HCT116 (cell line): ENCODE data around the gene GPR155. TPM values are rescaled to one million over a fixed set of nuclear protein-coding genes. Genes with fewer than 3 reads are reported as not detected.

Experiments
- ATAC-seq: fragments of 200-7000 bp; cut with Tn5 transposase; 2 replicates; pipeline ENCODE4 v1.9.1; 2020; ENCODE audit warnings: mild to moderate bottlenecking, moderate library complexity
- BruUV-seq: library from RNA; stranded (reverse); fragments of 400-500 nt; replicated peaks from 2 replicates; lab custom pipeline; 2021; lab: Mats Ljungman, UMichigan
- CTCF ChIA-PET: fragments of 300-600 bp; sonication (Branson Sonifier 250); formaldehyde crosslinking; loops from one replicate; lab custom pipeline; 2021; ENCODE audit warnings: antibody characterized with exemption; lab: Charles Lee
- POLR2A ChIA-PET: fragments of 300-600, 350-600 bp; sonication (Branson Sonifier 250); formaldehyde crosslinking; loops from one replicate; lab custom pipeline; 2021; ENCODE audit warnings: antibody characterized with exemption; lab: Charles Lee
- RAD21 ChIA-PET, 2 experiments: fragments of 300-600 bp; sonication (Branson Sonifier 250); formaldehyde crosslinking; loops; one replicate each; lab custom pipeline; 2023; ENCODE audit warnings: low total read pairs in 2 of 2; ENCODE audit not compliant: uncharacterized antibody in 2 of 2, unreplicated experiment in 2 of 2, low non-redundant PET in 1 of 2; lab: Charles Lee
- DNase-seq: peaks from one replicate; pipeline ENCODE4 v3.0.0-alpha.2; 2010; ENCODE audit warnings: low read depth, low spot score
- H2AFZ ChIP-seq: fragments of 200-600 bp; shearing (Covaris generic), sonication (generic); 2 replicates; pipeline ENCODE4 v1.6.1; 2017; ENCODE audit warnings: low read depth, mixed run types, mixed read lengths, antibody characterized with exemption, low read length; ENCODE audit not compliant: poor library complexity, severe bottlenecking
- H3K27ac ChIP-seq: 2 replicates; pipeline ENCODE4 v1.5.1; 2012; ENCODE audit warnings: low read depth, low read length
- H3K27me3 ChIP-seq: fragments of 200-600 bp; sonication (generic); 2 replicates; pipeline ENCODE4 v1.6.1; 2016; ENCODE audit warnings: mixed run types, low read length, mixed read lengths; ENCODE audit not compliant: insufficient read depth
- H3K36me3 ChIP-seq, 2 experiments: fragments of 200-500 bp in 1 of 2; fragments of 200-600 bp in 1 of 2; sonication (Bioruptor generic) in 1 of 2; sonication (generic) in 1 of 2; 2 replicates each; pipeline versions ENCODE4 v1.5.1 to v1.6.1; 2014 to 2016; ENCODE audit warnings: low read length in 2 of 2, inconsistent platforms in 1 of 2, mixed read lengths in 1 of 2, mixed run types in 1 of 2; ENCODE audit not compliant: insufficient read depth in 2 of 2, control insufficient read depth in 1 of 2
- H3K4me1 ChIP-seq, 2 experiments: fragments of 200-600 bp in 1 of 2; sonication (generic) in 1 of 2; 2 replicates each; pipeline versions ENCODE4 v1.5.1 to v1.6.1; 2012 to 2017; ENCODE audit warnings: low read length in 2 of 2, inconsistent platforms in 1 of 2, mild to moderate bottlenecking in 1 of 2, mixed read lengths in 1 of 2, mixed run types in 1 of 2, moderate library complexity in 1 of 2; ENCODE audit not compliant: insufficient read depth in 2 of 2, control insufficient read depth in 1 of 2
- H3K4me2 ChIP-seq: fragments of 200-600 bp; sonication (generic); 2 replicates; pipeline ENCODE4 v1.6.1; 2017; ENCODE audit warnings: mixed run types, low read length, mixed read lengths
- H3K4me3 ChIP-seq, 2 experiments: fragments of 200-600 bp in 1 of 2; sonication (generic) in 1 of 2; replicated peaks in 1 of 2; 2 replicates each; pipeline ENCODE4 v1.5.1; 2011 to 2016; ENCODE audit warnings: low read length in 2 of 2, control low read depth in 1 of 2, low read depth in 1 of 2, mild to moderate bottlenecking in 1 of 2, mixed read lengths in 1 of 2, mixed run types in 1 of 2
- H3K79me2 ChIP-seq: fragments of 200-600 bp; sonication (generic); 2 replicates; pipeline ENCODE4 v1.6.1; 2017; ENCODE audit warnings: mild to moderate bottlenecking, mixed run types, low read length, moderate library complexity, mixed read lengths; ENCODE audit not compliant: insufficient read depth
- H3K9ac ChIP-seq: fragments of 200-600 bp; sonication (generic); 2 replicates; pipeline ENCODE4 v1.6.1; 2016; ENCODE audit warnings: low read length, mixed read lengths
- H3K9me2 ChIP-seq: fragments of 200-600 bp; sonication (generic), shearing (Covaris generic); 2 replicates; pipeline ENCODE4 v1.6.1; 2017; ENCODE audit warnings: mixed run types, mild to moderate bottlenecking, moderate library complexity; ENCODE audit not compliant: insufficient read depth
- H3K9me3 ChIP-seq, 2 experiments: fragments of 200-500 bp in 1 of 2; fragments of 200-600 bp in 1 of 2; sonication (Bioruptor generic) in 1 of 2; sonication (generic) in 1 of 2; 2 replicates each; pipeline ENCODE4 v1.6.1; 2014 to 2017; ENCODE audit warnings: low read length in 2 of 2, mixed read lengths in 2 of 2, inconsistent platforms in 1 of 2, low read depth in 1 of 2, mild to moderate bottlenecking in 1 of 2, mixed run types in 1 of 2, moderate library complexity in 1 of 2; ENCODE audit not compliant: control insufficient read depth in 1 of 2, insufficient read depth in 1 of 2
- H4K20me1 ChIP-seq: fragments of 200-600 bp; sonication (generic), shearing (Covaris generic); 2 replicates; pipeline ENCODE4 v1.6.1; 2017; ENCODE audit warnings: mixed run types, mild to moderate bottlenecking, moderate library complexity; ENCODE audit not compliant: insufficient read depth
- CEBPB ChIP-seq: IDR thresholded peaks from 2 replicates; pipeline ENCODE4 v1.6.1; 2012; ENCODE audit warnings: low read depth
- EGR1 ChIP-seq: IDR thresholded peaks from 2 replicates; pipeline ENCODE4 v1.6.1; 2012; ENCODE audit warnings: low read depth
- ELF1 ChIP-seq: IDR thresholded peaks from 2 replicates; pipeline ENCODE4 v1.6.1; 2012; ENCODE audit warnings: low read depth, borderline replicate concordance
- EZH2 ChIP-seq: fragments of 200-600 bp; sonication (generic); IDR thresholded peaks from 2 replicates; pipeline ENCODE4 v1.6.1; 2017; ENCODE audit warnings: antibody characterized with exemption, mixed run types
- EZH2phosphoT487 ChIP-seq: fragments of 200-600 bp; IDR thresholded peaks from 2 replicates; pipeline ENCODE4 v1.6.1; 2018; ENCODE audit warnings: antibody characterized with exemption, borderline replicate concordance
- FOSL1 ChIP-seq: IDR thresholded peaks from 2 replicates; pipeline ENCODE4 v1.6.1; 2012; ENCODE audit warnings: low read depth
- JUND ChIP-seq: IDR thresholded peaks from 2 replicates; pipeline ENCODE4 v1.6.1; 2012
- POLR2AphosphoS5 ChIP-seq: IDR thresholded peaks from 2 replicates; pipeline ENCODE4 v1.6.1; 2011; ENCODE audit warnings: mild to moderate bottlenecking, low read depth, low read length, moderate library complexity
- RAD21 ChIP-seq: IDR thresholded peaks from 2 replicates; pipeline ENCODE4 v1.6.1; 2012; ENCODE audit warnings: low read depth, mild to moderate bottlenecking
- SRF ChIP-seq: IDR thresholded peaks from 2 replicates; pipeline ENCODE4 v1.6.1; 2012; ENCODE audit warnings: low read depth
- TCF7L2 ChIP-seq: IDR thresholded peaks from 2 replicates; pipeline ENCODE4 v1.7.0; 2011; ENCODE audit warnings: borderline replicate concordance, inconsistent platforms; ENCODE audit not compliant: insufficient read depth, insufficient read length; ENCODE audit errors: extremely low read depth
- YY1 ChIP-seq: IDR thresholded peaks from 2 replicates; pipeline ENCODE4 v1.6.1; 2011; ENCODE audit warnings: low read length, low read depth, moderate library complexity, mild to moderate bottlenecking; ENCODE audit not compliant: insufficient replicate concordance; ENCODE audit errors: extremely low read depth
- ZNF274 ChIP-seq: fragments of 200-500 bp; sonication (Bioruptor generic); IDR thresholded peaks from 2 replicates; pipeline ENCODE4 v1.6.1; 2014; ENCODE audit warnings: mild to moderate bottlenecking, low read depth, low read length, inconsistent platforms
- intact Hi-C: fragments of 100-400 bp; cut with micrococcal nuclease; formaldehyde crosslinking; loops from 2 replicates; pipeline ENCODE4 v1.10.0; 2022
- total RNA-seq: library from RNA; stranded (reverse); gene quantifications from one replicate; pipeline ENCODE4 v1.2.1, GENCODE V29; 2021; ENCODE audit not compliant: unreplicated experiment
- TF ChIP-seq, protein P1 (sequence below): IDR thresholded peaks from 2 replicates; pipeline ENCODE4 v1.6.1; 2012
- TF ChIP-seq, protein P2 (sequence below): IDR thresholded peaks from 2 replicates; pipeline ENCODE4 v1.6.1; 2012; ENCODE audit warnings: low read depth
- TF ChIP-seq, protein P3 (sequence below), 3 experiments: fragments of 200-600 bp in 1 of 3; sonication (generic) in 1 of 3; IDR thresholded peaks in 2 of 3; conservative IDR thresholded peaks in 1 of 3; 2 replicates each; pipeline ENCODE4 v1.5.1; 2012 to 2017; ENCODE audit warnings: low read depth in 2 of 3, low read length in 2 of 3, antibody characterized with exemption in 1 of 3, borderline replicate concordance in 1 of 3, control low read depth in 1 of 3, mild to moderate bottlenecking in 1 of 3, mixed read lengths in 1 of 3, mixed run types in 1 of 3, moderate library complexity in 1 of 3; ENCODE audit not compliant: insufficient read depth in 1 of 3
- TF ChIP-seq, protein P4 (sequence below): IDR thresholded peaks from 2 replicates; pipeline ENCODE4 v1.6.1; 2011; ENCODE audit warnings: mild to moderate bottlenecking, low read length, moderate library complexity; ENCODE audit not compliant: insufficient replicate concordance; ENCODE audit errors: extremely low read depth
- TF ChIP-seq, protein P5 (sequence below): IDR thresholded peaks from 2 replicates; pipeline ENCODE4 v1.6.1; 2012

The GPR155 gene
- total RNA-seq, 1 experiment from 2014 or later: 3.8 TPM

DNA sequence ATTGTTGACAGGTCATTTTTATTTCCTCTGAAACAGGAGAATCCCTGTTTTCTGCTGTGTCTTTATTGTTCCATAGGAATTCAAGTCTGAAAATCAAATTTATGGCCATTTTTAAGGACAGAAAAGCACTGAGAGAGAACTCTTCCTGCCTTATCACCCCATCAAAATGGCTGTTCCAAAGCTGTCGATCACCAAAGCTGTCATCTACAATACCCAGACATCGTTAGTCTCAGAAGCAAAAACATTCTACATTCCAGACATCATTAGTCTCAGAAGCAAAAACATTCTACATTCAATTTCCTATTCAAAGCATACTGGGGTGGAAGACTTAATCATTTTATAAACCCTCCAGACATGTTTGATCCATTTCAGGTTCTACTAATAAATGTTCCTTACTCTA is 46.9 kb downstream of the GPR155 start (continued):
- TF ChIP-seq SRF: no peak

DNA sequence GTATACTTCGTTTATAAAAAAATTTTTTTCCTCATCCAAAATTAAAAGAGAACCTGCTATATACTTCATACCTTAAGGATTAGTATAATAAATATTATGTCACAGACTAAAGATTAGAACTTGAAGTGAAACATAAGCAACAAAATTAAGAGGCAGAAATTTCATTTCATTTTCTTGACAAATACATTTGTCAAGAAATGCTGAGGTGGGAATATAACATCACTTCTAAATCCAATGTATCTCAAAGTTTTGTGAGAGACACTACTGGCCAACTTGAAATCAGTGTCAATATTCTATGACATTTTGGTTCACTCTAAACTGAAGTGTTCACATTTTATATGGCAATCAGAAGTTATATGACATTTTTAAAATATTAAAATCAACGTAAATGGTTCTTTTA is 47.5 kb downstream of the GPR155 start:
- DNase-seq: no peak
- intact Hi-C loops: no loop called here
- Histone ChIP-seq H3K79me2 (no peaks in the 10 kb centered on the region), H3K9me3 (no peaks in the 10 kb centered on the region), H3K4me1 (peaks cover 10 to 14% of the 10 kb centered on the region in 2 experiments), H3K9ac (no peak overlapping the region), H3K27me3 (no peaks in the 10 kb centered on the region), H3K4me2 (no peak overlapping the region), H3K27ac (no peak overlapping the region), H4K20me1 (no peaks in the 10 kb centered on the region), H3K4me3 (no peak overlapping the region), H2AFZ (no peak overlapping the region), H3K36me3 (no peaks in the 10 kb centered on the region), H3K9me2 (no peaks in the 10 kb centered on the region)
- ChIA-PET CTCF (no interaction called here), POLR2A (no interaction called here), RAD21 (no interaction called here)
- no peak for ATAC-seq
- TF ChIP-seq, protein P1, sequence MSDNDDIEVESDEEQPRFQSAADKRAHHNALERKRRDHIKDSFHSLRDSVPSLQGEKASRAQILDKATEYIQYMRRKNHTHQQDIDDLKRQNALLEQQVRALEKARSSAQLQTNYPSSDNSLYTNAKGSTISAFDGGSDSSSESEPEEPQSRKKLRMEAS: no peak
- TF ChIP-seq EGR1: no peak
- TF ChIP-seq SRF: no peak
- TF ChIP-seq ELF1: no peak
- no peak for TF ChIP-seq YY1
- TF ChIP-seq, protein P2, sequence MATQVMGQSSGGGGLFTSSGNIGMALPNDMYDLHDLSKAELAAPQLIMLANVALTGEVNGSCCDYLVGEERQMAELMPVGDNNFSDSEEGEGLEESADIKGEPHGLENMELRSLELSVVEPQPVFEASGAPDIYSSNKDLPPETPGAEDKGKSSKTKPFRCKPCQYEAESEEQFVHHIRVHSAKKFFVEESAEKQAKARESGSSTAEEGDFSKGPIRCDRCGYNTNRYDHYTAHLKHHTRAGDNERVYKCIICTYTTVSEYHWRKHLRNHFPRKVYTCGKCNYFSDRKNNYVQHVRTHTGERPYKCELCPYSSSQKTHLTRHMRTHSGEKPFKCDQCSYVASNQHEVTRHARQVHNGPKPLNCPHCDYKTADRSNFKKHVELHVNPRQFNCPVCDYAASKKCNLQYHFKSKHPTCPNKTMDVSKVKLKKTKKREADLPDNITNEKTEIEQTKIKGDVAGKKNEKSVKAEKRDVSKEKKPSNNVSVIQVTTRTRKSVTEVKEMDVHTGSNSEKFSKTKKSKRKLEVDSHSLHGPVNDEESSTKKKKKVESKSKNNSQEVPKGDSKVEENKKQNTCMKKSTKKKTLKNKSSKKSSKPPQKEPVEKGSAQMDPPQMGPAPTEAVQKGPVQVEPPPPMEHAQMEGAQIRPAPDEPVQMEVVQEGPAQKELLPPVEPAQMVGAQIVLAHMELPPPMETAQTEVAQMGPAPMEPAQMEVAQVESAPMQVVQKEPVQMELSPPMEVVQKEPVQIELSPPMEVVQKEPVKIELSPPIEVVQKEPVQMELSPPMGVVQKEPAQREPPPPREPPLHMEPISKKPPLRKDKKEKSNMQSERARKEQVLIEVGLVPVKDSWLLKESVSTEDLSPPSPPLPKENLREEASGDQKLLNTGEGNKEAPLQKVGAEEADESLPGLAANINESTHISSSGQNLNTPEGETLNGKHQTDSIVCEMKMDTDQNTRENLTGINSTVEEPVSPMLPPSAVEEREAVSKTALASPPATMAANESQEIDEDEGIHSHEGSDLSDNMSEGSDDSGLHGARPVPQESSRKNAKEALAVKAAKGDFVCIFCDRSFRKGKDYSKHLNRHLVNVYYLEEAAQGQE: no peak
- TF ChIP-seq, protein P3, sequence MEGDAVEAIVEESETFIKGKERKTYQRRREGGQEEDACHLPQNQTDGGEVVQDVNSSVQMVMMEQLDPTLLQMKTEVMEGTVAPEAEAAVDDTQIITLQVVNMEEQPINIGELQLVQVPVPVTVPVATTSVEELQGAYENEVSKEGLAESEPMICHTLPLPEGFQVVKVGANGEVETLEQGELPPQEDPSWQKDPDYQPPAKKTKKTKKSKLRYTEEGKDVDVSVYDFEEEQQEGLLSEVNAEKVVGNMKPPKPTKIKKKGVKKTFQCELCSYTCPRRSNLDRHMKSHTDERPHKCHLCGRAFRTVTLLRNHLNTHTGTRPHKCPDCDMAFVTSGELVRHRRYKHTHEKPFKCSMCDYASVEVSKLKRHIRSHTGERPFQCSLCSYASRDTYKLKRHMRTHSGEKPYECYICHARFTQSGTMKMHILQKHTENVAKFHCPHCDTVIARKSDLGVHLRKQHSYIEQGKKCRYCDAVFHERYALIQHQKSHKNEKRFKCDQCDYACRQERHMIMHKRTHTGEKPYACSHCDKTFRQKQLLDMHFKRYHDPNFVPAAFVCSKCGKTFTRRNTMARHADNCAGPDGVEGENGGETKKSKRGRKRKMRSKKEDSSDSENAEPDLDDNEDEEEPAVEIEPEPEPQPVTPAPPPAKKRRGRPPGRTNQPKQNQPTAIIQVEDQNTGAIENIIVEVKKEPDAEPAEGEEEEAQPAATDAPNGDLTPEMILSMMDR (IDR thresholded peaks at IDR 0.05 in 2 of 3, conservative IDR thresholded peaks at IDR 0.05 in 1 of 3; ENCODE audit: borderline replicate concordance in 1 of 3, insufficient read depth in 1 of 3, low read depth in 2 of 3, low read length in 2 of 3): no peak
- no peak for TF ChIP-seq JUND
- TF ChIP-seq TCF7L2: no peak
- TF ChIP-seq CEBPB: no peak
- no peak for TF ChIP-seq RAD21
- no peak for TF ChIP-seq EZH2phosphoT487
- no peak for TF ChIP-seq FOSL1
- TF ChIP-seq POLR2AphosphoS5: no peak
- TF ChIP-seq, protein P4, sequence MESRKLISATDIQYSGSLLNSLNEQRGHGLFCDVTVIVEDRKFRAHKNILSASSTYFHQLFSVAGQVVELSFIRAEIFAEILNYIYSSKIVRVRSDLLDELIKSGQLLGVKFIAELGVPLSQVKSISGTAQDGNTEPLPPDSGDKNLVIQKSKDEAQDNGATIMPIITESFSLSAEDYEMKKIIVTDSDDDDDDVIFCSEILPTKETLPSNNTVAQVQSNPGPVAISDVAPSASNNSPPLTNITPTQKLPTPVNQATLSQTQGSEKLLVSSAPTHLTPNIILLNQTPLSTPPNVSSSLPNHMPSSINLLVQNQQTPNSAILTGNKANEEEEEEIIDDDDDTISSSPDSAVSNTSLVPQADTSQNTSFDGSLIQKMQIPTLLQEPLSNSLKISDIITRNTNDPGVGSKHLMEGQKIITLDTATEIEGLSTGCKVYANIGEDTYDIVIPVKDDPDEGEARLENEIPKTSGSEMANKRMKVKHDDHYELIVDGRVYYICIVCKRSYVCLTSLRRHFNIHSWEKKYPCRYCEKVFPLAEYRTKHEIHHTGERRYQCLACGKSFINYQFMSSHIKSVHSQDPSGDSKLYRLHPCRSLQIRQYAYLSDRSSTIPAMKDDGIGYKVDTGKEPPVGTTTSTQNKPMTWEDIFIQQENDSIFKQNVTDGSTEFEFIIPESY: no peak
- no peak for TF ChIP-seq EZH2
- TF ChIP-seq, protein P5, sequence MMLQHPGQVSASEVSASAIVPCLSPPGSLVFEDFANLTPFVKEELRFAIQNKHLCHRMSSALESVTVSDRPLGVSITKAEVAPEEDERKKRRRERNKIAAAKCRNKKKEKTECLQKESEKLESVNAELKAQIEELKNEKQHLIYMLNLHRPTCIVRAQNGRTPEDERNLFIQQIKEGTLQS: no peak
- TF ChIP-seq ZNF274: no peak
- BruUV-seq: no TSS peak
